ENCODE results near the gene KCTD15.
"Not testable (repeated sequence)": the region's sequence is repeated elsewhere in the genome, so short reads cannot be mapped to it uniquely, and the experiment has no call there.

KCTD15 gene

DNA sequence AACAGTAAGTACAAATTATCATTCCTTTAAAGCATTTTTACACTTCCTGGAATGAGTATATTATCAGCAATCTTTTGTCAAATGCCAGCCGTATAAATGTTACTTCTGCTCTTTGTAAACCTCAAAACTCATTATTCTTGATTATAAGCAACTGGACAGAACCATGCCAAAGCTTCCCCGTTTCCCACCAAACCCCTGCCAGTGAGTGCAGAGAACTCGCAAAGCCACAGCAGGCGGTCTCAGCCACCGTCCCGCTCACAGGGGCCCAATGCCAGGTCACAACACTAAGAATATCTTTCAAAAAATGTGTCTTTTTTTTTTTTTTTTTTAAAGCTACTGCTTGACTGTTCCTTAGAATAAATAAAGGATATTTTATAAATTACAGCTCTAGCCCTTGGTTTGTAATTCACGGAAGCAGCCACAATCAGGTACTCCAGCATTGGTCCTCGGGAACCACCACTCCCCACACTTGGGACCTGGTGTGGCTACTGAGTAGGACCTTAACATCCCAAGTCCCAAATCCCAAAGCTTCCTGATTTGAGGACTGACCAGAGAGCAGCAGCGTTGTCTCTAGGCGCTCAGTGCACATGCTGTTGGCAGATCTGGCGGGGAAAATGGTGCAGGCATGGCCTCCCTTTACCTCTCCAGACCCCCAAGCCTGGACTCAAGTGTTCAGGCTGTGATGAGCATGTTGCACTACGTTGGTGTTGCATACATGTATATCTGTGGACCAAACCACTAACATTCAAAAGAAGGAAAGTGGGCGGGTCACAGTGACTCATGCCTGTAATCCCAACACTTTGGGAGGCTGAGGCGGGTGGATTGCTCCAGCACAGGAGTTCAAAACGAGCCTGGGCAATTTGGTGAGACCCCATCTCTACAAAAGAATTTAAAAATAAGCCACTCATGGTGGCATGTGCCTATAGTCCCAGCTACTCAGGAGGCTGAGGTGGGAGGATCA lies 19.0 kb downstream of the KCTD15 start:
- no peak for DNase-seq

DNA sequence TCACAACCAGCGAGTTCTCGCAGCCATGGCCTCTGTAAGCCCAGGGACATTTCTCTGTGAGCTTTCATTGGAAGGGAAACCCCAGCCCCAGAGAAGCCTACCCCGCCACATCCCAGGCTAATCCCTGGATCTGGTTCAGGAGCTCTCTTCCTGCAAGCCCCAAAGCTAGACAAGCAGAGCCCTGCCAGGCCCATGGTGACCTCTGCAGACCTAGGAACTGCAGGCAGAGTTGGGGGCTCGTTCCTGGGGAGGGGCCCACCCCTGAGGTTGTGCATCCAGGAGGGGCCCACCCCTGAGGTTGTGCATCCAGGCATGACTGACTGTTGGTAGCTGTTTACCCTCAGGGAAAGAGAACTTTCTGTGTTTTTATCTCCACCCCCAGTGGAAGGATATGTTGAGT lies 21.7 kb downstream of the KCTD15 start:
- no peak for DNase-seq

DNA sequence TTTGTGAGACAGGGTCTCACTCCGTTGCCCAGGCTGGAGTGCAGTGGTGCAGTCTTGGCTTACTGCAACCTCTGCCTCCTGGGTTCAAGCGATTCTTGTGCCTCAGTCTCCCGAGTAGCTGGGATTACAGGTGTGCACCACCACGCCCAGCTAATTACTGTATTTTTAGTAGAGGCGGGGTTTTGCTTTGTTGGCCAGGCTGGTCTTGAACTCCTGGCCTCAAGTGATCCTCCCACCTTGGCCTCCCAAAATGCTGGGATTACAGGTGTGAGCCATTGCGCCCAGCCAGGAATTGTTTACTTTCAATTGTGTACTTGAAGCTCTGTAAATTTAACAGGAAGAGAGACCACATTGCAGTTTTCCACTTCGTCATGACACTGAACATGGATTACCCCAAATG lies 22.4 kb downstream of the KCTD15 start:
- DNase-seq: not testable (repeated sequence)

GRCh38 chr19:33819506-33819879 lies 22.8 kb downstream of the KCTD15 start:
- DNase-seq: no peak

DNA sequence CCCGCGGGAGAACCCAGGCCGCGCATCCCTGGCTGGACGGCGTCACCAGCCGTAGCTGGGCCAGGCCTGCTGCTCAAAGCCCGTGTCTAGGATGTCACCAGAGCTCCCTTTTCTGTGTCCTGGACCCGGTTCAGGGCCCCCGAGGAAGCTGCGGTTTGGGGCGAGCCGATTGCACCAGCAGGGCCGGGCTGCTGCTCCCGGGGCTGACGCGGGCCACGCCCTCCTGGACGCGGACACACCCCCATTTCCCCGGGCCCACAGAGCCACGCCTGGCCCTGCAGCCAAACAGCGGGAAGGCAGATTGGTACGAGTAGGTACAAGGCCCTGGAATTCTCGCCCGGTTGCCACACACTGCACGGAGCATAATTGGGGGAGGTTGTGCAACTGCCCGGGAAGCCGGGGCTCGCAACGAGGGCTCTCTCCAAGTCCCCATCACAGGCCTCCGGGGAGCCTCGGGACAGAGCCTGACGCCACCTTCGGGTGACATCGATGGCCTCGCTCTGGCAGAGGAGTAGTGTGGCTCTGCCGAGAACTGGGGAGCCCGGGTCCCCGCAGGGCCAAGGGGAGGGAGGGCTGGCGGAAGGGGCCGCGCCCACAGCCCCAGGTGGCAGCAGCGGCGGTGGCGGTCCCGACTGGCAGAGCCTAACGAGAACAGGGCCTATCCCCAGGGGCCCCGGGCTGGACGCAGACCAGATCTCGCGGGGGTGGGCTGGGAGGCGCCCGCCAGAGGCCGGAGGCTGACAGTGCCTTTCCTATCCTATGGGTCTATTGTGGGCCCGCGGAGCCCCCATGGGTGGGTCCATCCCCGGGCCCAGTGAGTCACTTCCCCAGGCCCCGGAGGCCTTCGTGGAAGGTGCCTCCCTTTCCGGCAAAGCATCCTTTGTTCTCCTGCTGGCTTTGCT lies 23.5 kb downstream of the KCTD15 start:
- DNase-seq: peak; percentile 58

GRCh38 chr19:33821871-33822270 lies 25.2 kb downstream of the KCTD15 start:
- no peak for DNase-seq

- DNase-seq: no peak
Observed at GRCh38 chr19:33823341-33823740, 26.7 kb downstream of the KCTD15 start.

- DNase-seq: no peak
Observed at GRCh38 chr19:33825556-33825955, 28.9 kb downstream of the KCTD15 start.

DNA sequence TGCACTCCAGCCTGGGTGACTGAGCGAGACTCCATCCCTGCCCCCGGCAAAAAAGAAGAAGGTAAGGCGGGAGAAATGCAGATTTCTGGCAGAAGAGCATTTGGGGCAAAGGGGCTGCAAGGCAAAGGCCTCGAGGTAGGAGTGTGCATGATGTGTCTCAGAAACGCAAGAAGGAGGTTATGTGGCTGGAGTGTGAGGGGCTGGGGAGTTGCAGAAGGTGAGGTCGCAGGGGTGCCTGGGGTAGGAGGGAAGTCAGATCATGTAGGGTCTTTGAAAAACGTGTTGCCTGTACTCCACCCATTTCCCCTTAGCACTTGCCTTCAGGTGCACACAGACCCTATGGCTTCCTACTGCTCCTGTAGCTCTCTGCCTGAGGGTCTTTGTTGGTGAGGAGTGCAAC lies 29.9 kb downstream of the KCTD15 start:
- DNase-seq: no peak

GRCh38 chr19:33828266-33829075 lies 31.8 kb downstream of the KCTD15 start:
- no peak for DNase-seq

GRCh38 chr19:33830264-33830663 lies 33.6 kb downstream of the KCTD15 start:
- no peak for DNase-seq

DNA sequence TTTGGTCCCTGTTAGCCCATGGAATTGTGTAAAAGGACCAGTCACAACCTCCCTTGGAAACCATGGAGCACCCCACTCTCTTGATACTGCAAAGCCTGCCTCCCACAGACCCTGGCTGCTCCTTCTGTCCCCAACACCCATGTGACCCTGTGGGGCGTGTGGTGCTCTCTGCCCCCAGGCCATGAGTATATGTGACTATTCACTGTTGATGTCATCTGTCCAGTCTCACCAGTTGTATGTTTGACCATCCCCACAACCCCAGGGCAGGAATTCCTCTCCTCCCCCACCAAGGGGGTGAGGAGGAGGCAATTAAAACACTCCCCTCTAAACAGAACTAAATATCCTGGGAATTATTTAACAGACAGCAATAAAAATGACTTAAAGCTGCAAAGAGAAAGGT lies 35.2 kb downstream of the KCTD15 start:
- DNase-seq: no peak

DNA sequence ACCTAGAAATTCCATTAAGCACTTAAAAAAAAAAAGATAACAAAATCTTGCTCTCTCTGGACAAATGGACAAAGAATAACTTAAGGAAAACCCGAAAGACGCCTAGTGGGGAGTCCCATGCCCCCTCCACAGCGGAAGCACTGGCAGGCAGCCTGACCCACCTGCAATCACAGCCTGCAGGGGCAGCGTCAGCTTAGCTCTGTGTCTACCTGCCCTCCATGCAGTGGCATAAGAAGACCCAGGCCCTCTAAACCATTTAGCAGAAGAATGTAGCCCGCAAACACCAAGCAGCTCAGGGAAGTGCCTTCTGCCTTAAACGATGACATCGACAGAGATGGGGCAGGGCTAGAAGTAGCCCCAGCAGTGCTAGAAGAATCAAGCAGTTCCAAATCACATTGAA lies 36.0 kb downstream of the KCTD15 start:
- no peak for DNase-seq

DNA sequence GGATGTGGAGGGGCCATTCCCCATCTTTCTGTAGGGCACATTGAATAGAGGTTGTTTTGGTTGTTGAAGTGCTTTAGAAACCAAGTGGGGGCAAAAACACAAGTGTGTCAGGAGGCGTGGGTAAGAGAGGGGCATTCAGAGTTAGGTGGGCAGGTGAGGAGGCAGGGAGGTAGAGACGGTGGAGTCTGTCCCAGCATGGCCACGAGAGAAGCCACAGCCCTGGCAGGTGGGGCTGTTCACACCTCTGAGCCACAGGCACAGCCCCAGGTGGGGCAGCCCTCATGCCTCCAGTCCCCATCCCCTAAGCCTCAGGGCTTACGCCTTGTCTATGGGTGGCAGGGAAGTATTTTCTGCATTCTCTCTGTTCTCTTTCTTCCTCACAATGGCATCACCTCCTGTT lies 43.7 kb downstream of the KCTD15 start:
- DNase-seq: no peak

GRCh38 chr19:33840783-33841182 lies 44.1 kb downstream of the KCTD15 start:
- no peak for DNase-seq

DNA sequence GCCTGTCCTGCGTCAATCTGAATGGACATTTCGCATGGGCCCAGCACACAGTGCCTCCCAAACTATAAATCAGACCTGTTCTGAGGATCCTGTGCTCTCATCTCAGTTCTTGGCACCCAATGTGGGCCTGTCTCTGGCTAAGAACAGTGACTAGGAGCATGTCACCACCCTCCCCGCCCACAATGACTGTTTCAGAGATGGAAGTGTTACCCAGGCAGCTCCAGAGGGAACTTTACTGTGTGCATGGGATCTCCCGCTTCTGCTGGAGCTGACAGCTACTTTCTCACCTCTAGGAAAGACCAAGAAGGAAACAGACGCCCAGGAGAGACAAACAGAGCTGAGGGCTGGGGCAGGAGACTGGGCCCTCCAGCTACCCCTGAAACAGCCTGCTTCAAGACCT lies 45.0 kb downstream of the KCTD15 start:
- DNase-seq: no peak

DNA sequence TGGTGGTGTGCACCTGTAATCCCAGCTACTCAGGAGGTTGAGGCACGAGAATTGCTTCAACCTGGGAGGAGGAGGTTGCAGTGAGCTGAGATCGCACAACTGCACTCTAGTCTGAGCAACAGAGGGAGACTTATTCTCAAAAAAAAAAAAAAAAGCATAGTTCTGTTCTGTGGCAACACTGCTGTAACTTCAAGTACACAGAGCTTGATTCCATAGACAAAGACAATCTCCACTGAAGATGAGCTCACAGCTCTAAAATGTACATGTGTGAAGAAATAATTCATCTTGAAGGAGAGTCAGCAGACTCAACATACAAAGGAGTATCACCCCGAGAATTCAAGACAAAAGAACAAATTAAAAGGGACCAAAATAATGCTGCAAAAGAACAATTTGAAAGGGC lies 47.8 kb downstream of the KCTD15 start:
- DNase-seq: no peak

- no peak for DNase-seq
Observed at GRCh38 chr19:33845498-33845897, 48.8 kb downstream of the KCTD15 start.

GRCh38 chr19:33849551-33850147 lies 53.0 kb downstream of the KCTD15 start:
- DNase-seq: no peak

DNA sequence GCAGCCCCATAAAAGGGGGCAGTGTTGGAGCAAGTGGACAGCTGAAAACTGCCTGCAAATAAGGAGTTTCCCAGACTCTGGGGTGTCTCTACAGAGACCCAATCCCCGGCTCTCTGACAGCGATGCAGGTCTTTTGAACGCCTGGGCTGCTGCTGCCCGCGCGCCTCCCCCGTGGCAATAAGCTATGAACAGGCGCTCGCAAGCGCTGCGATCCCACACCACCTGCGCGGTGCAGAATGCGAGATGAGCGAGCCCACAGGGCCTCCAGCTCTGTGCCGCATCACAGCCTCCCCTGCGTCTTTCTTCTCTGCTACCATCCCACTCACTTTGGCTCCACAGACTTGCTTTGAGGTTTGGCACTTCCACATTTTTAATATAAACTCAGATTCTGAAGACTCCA lies 62.3 kb downstream of the KCTD15 start:
- DNase-seq: no peak

DNA sequence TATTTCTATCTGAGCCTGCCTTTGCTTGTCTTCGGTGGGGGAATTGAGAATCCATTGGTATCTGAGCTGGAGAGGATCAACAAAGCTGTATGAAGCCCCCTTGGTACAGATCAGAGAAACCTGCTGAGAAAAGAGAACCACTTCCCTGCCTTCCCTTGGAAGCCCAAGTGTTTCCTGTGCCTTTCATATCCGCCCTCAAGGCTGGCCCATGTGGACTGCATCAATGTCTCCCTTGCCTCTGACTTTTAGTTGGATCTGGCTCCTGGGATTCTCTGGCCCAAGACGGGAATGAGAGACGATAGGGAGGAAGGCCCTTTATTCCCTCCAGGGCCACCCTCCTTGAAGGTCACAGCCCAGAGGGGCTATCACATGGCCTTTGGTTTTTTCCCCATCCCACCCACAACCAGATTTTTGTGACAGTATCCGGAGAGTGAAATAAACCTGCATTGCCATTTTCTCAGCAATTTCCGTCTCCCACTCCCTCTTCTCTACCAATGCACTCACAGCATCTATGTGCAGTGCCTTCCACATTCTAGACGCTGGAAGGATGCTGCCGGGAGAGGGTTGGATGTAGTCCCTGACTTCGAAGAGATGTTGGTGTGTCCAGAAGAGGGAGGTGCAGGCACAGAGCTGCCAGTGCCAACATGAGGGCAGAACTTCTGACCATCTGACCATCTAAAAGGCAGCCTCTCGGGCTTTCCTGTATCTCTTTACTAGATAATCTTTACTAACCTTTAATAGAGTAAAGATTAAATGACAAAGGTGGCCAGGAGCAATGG lies 63.8 kb downstream of the KCTD15 start:
- no peak for DNase-seq

DNA sequence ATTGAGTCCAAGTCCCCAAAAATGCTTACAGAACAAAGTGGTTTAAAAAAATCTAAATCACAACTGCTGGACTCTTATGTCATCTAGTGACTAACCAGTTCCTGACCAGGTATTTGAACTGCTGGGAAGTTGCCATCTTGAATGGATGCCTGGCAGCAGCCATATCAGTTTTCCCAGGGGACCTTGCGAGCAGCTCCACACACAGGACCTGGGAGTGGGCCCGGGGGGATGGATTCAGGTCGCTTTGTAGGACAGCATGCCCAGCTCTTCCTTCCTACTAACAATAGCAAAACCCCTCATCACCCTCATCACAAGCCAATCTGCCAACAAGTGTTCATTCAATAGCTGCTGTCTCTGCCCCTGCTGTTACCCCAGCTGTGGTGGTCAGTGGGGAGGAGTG lies 65.3 kb downstream of the KCTD15 start:
- no peak for DNase-seq
